SK-N-SH treated with all-trans-retinoic acid at 6 μM for 48 hours (cell line): Measurements from ENCODE around the gene PNLDC1.

Experiments used
- ATAC-seq: fragments of 200-7000 bp; cut with Tn5 transposase; 3 replicates; pipeline ENCODE4 v1.9.1; 2020; ENCODE audit warnings: mild to moderate bottlenecking, moderate library complexity
- ARNTL ChIP-seq: fragments of 450-650 bp; formaldehyde crosslinking; IDR thresholded peaks from 2 replicates; pipeline ENCODE4 v1.5.0; 2020; ENCODE audit warnings: low read depth, mild to moderate bottlenecking, moderate library complexity, borderline replicate concordance
- CREB5 ChIP-seq: fragments of 250-450 bp; sonication (Bioruptor Pico); IDR thresholded peaks from 2 replicates; pipeline ENCODE4 v1.5.1; 2020; ENCODE audit warnings: low read depth, mild to moderate bottlenecking, moderate library complexity
- CSDC2 ChIP-seq: fragments of 250-450 bp; sonication (Bioruptor Pico); IDR thresholded peaks from 2 replicates; pipeline ENCODE4 v1.5.0; 2020; ENCODE audit warnings: mild to moderate bottlenecking, moderate library complexity
- CSRNP3 ChIP-seq: fragments of 250-450 bp; sonication (Bioruptor Pico); IDR thresholded peaks from 2 replicates; pipeline ENCODE4 v1.5.1; 2021; ENCODE audit warnings: mild to moderate bottlenecking, moderate library complexity
- ESRRG ChIP-seq: fragments of 250-450 bp; sonication (Bioruptor Pico); IDR thresholded peaks from 2 replicates; pipeline ENCODE4 v1.6.1; 2021; ENCODE audit warnings: mild to moderate bottlenecking
- GLIS3 ChIP-seq: fragments of 250-450 bp; sonication (Bioruptor Pico); IDR thresholded peaks from 2 replicates; pipeline ENCODE4 v1.5.0; 2020; ENCODE audit warnings: mild to moderate bottlenecking, moderate library complexity
- ISL1 ChIP-seq: fragments of 250-450 bp; sonication (Bioruptor Pico); IDR thresholded peaks from 2 replicates; pipeline ENCODE4 v2.1.2; 2022; ENCODE audit warnings: mild to moderate bottlenecking, moderate library complexity
- OSR1 ChIP-seq: fragments of 250-450 bp; sonication (Bioruptor Pico); IDR thresholded peaks from 2 replicates; pipeline ENCODE4 v1.8.0; 2022; ENCODE audit warnings: moderate library complexity, mild to moderate bottlenecking, inconsistent platforms
- PATZ1 ChIP-seq: fragments of 250-450 bp; sonication (Bioruptor Pico); IDR thresholded peaks from 2 replicates; pipeline ENCODE4 v1.8.0; 2020; ENCODE audit warnings: mild to moderate bottlenecking, moderate library complexity, borderline replicate concordance
- POU6F1 ChIP-seq: fragments of 250-450 bp; sonication (Bioruptor Pico); IDR thresholded peaks from 2 replicates; pipeline ENCODE4 v1.8.0; 2021; ENCODE audit warnings: low read depth, mild to moderate bottlenecking, moderate library complexity, borderline replicate concordance
- PPARA ChIP-seq: fragments of 250-450 bp; sonication (Bioruptor Pico); IDR thresholded peaks from 2 replicates; pipeline ENCODE4 v1.5.0; 2020; ENCODE audit warnings: mild to moderate bottlenecking, borderline replicate concordance
- RARB ChIP-seq: fragments of 250-450 bp; sonication (Bioruptor Pico); IDR thresholded peaks from 2 replicates; pipeline ENCODE4 v1.8.0; 2021; ENCODE audit warnings: mild to moderate bottlenecking, moderate library complexity
- SNAI2 ChIP-seq: fragments of 250-450 bp; sonication (Bioruptor Pico); IDR thresholded peaks from 2 replicates; pipeline ENCODE4 v1.5.0; 2020; ENCODE audit warnings: mild to moderate bottlenecking, moderate library complexity
- TCF4 ChIP-seq: fragments of 250-450 bp; sonication (Bioruptor Pico); IDR thresholded peaks from 2 replicates; pipeline ENCODE4 v1.8.0; 2021; ENCODE audit warnings: mild to moderate bottlenecking, moderate library complexity, borderline replicate concordance
- TOX ChIP-seq: fragments of 250-450 bp; sonication (Bioruptor Pico); IDR thresholded peaks from 2 replicates; pipeline ENCODE4 v1.8.0; 2021; ENCODE audit warnings: mild to moderate bottlenecking, moderate library complexity, borderline replicate concordance
- TSHZ2 ChIP-seq: fragments of 250-450 bp; sonication (Bioruptor Pico); IDR thresholded peaks from 2 replicates; pipeline ENCODE4 v1.5.0; 2020; ENCODE audit warnings: mild to moderate bottlenecking, moderate library complexity
- ZC3H10 ChIP-seq: fragments of 250-450 bp; sonication (Bioruptor Pico); IDR thresholded peaks from 2 replicates; pipeline ENCODE4 v1.5.1; 2021; ENCODE audit warnings: mild to moderate bottlenecking, moderate library complexity
- ZFP3 ChIP-seq: fragments of 250-450 bp; sonication (Bioruptor Pico); IDR thresholded peaks from 2 replicates; pipeline ENCODE4 v1.5.0; 2020; ENCODE audit warnings: mild to moderate bottlenecking, moderate library complexity
- ZFP30 ChIP-seq: fragments of 450-650 bp; formaldehyde crosslinking; IDR thresholded peaks from 2 replicates; pipeline ENCODE4 v1.5.0; 2022; ENCODE audit warnings: mild to moderate bottlenecking, moderate library complexity
- ZNF565 ChIP-seq: fragments of 450-650 bp; formaldehyde crosslinking; conservative IDR thresholded peaks from 2 replicates; pipeline ENCODE4 v1.5.0; 2020; ENCODE audit warnings: low read depth, mild to moderate bottlenecking, moderate library complexity
- ZNF70 ChIP-seq: fragments of 450-650 bp; formaldehyde crosslinking; IDR thresholded peaks from 2 replicates; pipeline ENCODE4 v1.5.0; 2020; ENCODE audit warnings: mild to moderate bottlenecking, moderate library complexity
- ZNF8 ChIP-seq: fragments of 450-650 bp; formaldehyde crosslinking; IDR thresholded peaks from 2 replicates; pipeline ENCODE4 v1.5.0; 2020; ENCODE audit warnings: mild to moderate bottlenecking, moderate library complexity

PNLDC1 gene

GRCh38 chr6:159826968-159827647 is 27.0 kb downstream of the PNLDC1 start:
- ATAC-seq: no peak
- TF ChIP-seq SNAI2: no peak
- TF ChIP-seq ARNTL: no peak
- TF ChIP-seq ZC3H10 (CRISPR knock-in tag): no peak
- TF ChIP-seq ZFP3 (CRISPR knock-in tag): no peak
- TF ChIP-seq POU6F1 (CRISPR knock-in tag): no peak
- no peak for TF ChIP-seq TOX (CRISPR knock-in tag)
- TF ChIP-seq ZNF565 (CRISPR knock-in tag): no peak
- TF ChIP-seq CSRNP3 (CRISPR knock-in tag): no peak
- TF ChIP-seq ZNF8: no peak
- no peak for TF ChIP-seq TCF4 (CRISPR knock-in tag)
- TF ChIP-seq GLIS3 (CRISPR knock-in tag): no peak
- no peak for TF ChIP-seq PATZ1
- TF ChIP-seq ISL1 (CRISPR knock-in tag): no peak
- no peak for TF ChIP-seq RARB
- TF ChIP-seq CREB5 (CRISPR knock-in tag): no peak
- no peak for TF ChIP-seq CSDC2

- ATAC-seq: no peak
- TF ChIP-seq CREB5 (CRISPR knock-in tag) (no peak), CSDC2 (no peak), GLIS3 (CRISPR knock-in tag) (no peak), ZFP30 (no peak), PPARA (CRISPR knock-in tag) (no peak), ZNF565 (CRISPR knock-in tag) (no peak), TCF4 (CRISPR knock-in tag) (no peak), ZC3H10 (CRISPR knock-in tag) (no peak), ZNF8 (no peak), ARNTL (no peak)
These were observed 28.0 kb downstream of the PNLDC1 start for GRCh38 chr6:159828074-159828473.

- no peak for ATAC-seq
These were observed 29.4 kb downstream of the PNLDC1 start for GRCh38 chr6:159829526-159829925.

More at GRCh38 chr6:159829526-159829925, 29.4 kb downstream of the PNLDC1 start:
- no peak for TF ChIP-seq ZFP30
- no peak for TF ChIP-seq ARNTL
- TF ChIP-seq TSHZ2 (CRISPR knock-in tag): no peak
- TF ChIP-seq ESRRG: no peak
- TF ChIP-seq ZNF70 (CRISPR knock-in tag): no peak
- TF ChIP-seq CSDC2: no peak
- no peak for TF ChIP-seq OSR1
- TF ChIP-seq ZC3H10 (CRISPR knock-in tag): no peak
- no peak for TF ChIP-seq ZNF8
- TF ChIP-seq CREB5 (CRISPR knock-in tag): no peak
- TF ChIP-seq GLIS3 (CRISPR knock-in tag): no peak
- TF ChIP-seq SNAI2: no peak
- TF ChIP-seq POU6F1 (CRISPR knock-in tag): no peak
